ENCODE measurements around the gene DPP6.
A peak's percentile ranks its signal among the peaks of the same experiment; 100 is the strongest.
"Not testable (repeated sequence)": the region's sequence is repeated elsewhere in the genome, so short reads cannot be mapped to it uniquely, and the experiment has no call there.

The DPP6 gene

GRCh38 chr7:154051006-154051642 lies 1.1 kb upstream of the DPP6 start:
- peak overlapping the region; percentile 57 for H3K4me3 ChIP-seq (ENCODE audit: low read depth, low read length)
- H3K9me3 ChIP-seq, H3K4me1 ChIP-seq, H3K27me3 ChIP-seq, H3K36me3 ChIP-seq: not testable (repeated sequence)
- DNase-seq: peak; percentile 62
- 0 out of 2 replicates have a peak, but pooled peaks have one; percentile 12 for TF ChIP-seq CTCF (IDR thresholded peaks at IDR 0.05; ENCODE audit: low read depth, low read length)

GRCh38 chr7:154052530-154053252 lies 493 bp downstream of the DPP6 start:
- peak overlapping the region; percentile 65 for H3K4me3 ChIP-seq (ENCODE audit: low read depth, low read length)
- H3K9me3 ChIP-seq, H3K36me3 ChIP-seq, H3K4me1 ChIP-seq, H3K27me3 ChIP-seq: not testable (repeated sequence)
- peak; percentile 61 for DNase-seq

- H3K9me3 ChIP-seq, H3K4me1 ChIP-seq, H3K27me3 ChIP-seq, H3K36me3 ChIP-seq, DNase-seq: not testable (repeated sequence)
- H3K4me3 ChIP-seq (ENCODE audit: low read depth, low read length): peak overlapping the region; percentile 65
Observed at GRCh38 chr7:154053466-154054312, 1.5 kb downstream of the DPP6 start.

GRCh38 chr7:154054664-154055063 lies 2.5 kb downstream of the DPP6 start:
- not testable (repeated sequence) for H3K4me1 ChIP-seq; H3K4me3 ChIP-seq (ENCODE audit: low read depth, low read length); H3K27me3 ChIP-seq; DNase-seq; H3K9me3 ChIP-seq; H3K36me3 ChIP-seq
- TF ChIP-seq CTCF (IDR thresholded peaks at IDR 0.05; ENCODE audit: low read depth, low read length): peak; percentile 40

GRCh38 chr7:154055491-154056106 lies 3.4 kb downstream of the DPP6 start:
- H3K36me3 ChIP-seq; H3K4me1 ChIP-seq; H3K27me3 ChIP-seq; H3K9me3 ChIP-seq; H3K4me3 ChIP-seq (ENCODE audit: low read depth, low read length); DNase-seq: not testable (repeated sequence)

GRCh38 chr7:154058783-154059182 lies 6.6 kb downstream of the DPP6 start:
- not testable (repeated sequence) for H3K4me1 ChIP-seq; DNase-seq; H3K36me3 ChIP-seq; H3K4me3 ChIP-seq (ENCODE audit: low read depth, low read length); H3K9me3 ChIP-seq; H3K27me3 ChIP-seq

GRCh38 chr7:154060551-154060950 lies 8.4 kb downstream of the DPP6 start:
- not testable (repeated sequence) for H3K9me3 ChIP-seq; H3K4me3 ChIP-seq (ENCODE audit: low read depth, low read length); H3K4me1 ChIP-seq; H3K27me3 ChIP-seq; H3K36me3 ChIP-seq; DNase-seq

- H3K9me3 ChIP-seq; H3K27me3 ChIP-seq; H3K36me3 ChIP-seq; H3K4me1 ChIP-seq; H3K4me3 ChIP-seq (ENCODE audit: low read depth, low read length): not testable (repeated sequence)
- TF ChIP-seq CTCF (IDR thresholded peaks at IDR 0.05; ENCODE audit: low read depth, low read length): peak; percentile 64
- peak; percentile 65 for DNase-seq
Observed at GRCh38 chr7:154071833-154072232, 19.6 kb downstream of the DPP6 start.

- not testable (repeated sequence) for DNase-seq; H3K36me3 ChIP-seq; H3K9me3 ChIP-seq; H3K4me3 ChIP-seq (ENCODE audit: low read depth, low read length); H3K27me3 ChIP-seq; H3K4me1 ChIP-seq
Observed at GRCh38 chr7:154072395-154073181, 20.4 kb downstream of the DPP6 start.

- H3K4me3 ChIP-seq (ENCODE audit: low read depth, low read length); H3K27me3 ChIP-seq; DNase-seq; H3K9me3 ChIP-seq; H3K36me3 ChIP-seq; H3K4me1 ChIP-seq: not testable (repeated sequence)
Observed at GRCh38 chr7:154078523-154078922, 26.3 kb downstream of the DPP6 start.

- not testable (repeated sequence) for H3K36me3 ChIP-seq, DNase-seq
Observed at GRCh38 chr7:154080249-154080648, 28.1 kb downstream of the DPP6 start.

More at GRCh38 chr7:154080249-154080648, 28.1 kb downstream of the DPP6 start:
- not testable (repeated sequence) for H3K27me3 ChIP-seq; H3K4me1 ChIP-seq; H3K4me3 ChIP-seq (ENCODE audit: low read depth, low read length); H3K9me3 ChIP-seq

All from BE2C (cell line).